IMR-90 (cell line): ENCODE data around the gene RAPGEF1. TPM values are rescaled to one million over a fixed set of nuclear protein-coding genes. Genes with fewer than 3 reads are reported as not detected.

ENCODE experiments used
- ATAC-seq: fragments of 200-7000 bp; cut with Tn5 transposase; 2 replicates; pipeline ENCODE4 v1.9.1; 2020; ENCODE audit warnings: low read depth, mild to moderate bottlenecking, moderate library complexity
- BruUV-seq: library from RNA; stranded (reverse); fragments of 400-500 nt; replicated peaks from 2 replicates; lab custom pipeline; 2021; lab: Mats Ljungman, UMichigan
- CTCF ChIA-PET: fragments of 300-600 bp; formaldehyde crosslinking; extraction: SDS; loops from one replicate; lab custom pipeline; 2021; ENCODE audit warnings: antibody characterized with exemption; lab: Yijun Ruan, JAX
- POLR2A ChIA-PET: fragments of 300-600 bp; sonication (Branson Sonifier 250); formaldehyde crosslinking; loops from one replicate; lab custom pipeline; 2022; ENCODE audit warnings: antibody characterized with exemption; ENCODE audit not compliant: unreplicated experiment; lab: Charles Lee
- DNase-seq: peaks from one replicate; pipeline ENCODE4 v3.0.0; 2013
- H2AFZ ChIP-seq: replicated peaks from 2 replicates; pipeline ENCODE3; 2013; ENCODE audit warnings: low read length, mild to moderate bottlenecking; ENCODE audit not compliant: poor library complexity
- H2AK5ac ChIP-seq: 2 replicates; pipeline ENCODE4 v1.6.1; 2013; ENCODE audit warnings: low read depth, low read length, inconsistent platforms
- H2AK9ac ChIP-seq: replicated peaks from 2 replicates; pipeline ENCODE3; 2013; ENCODE audit warnings: mild to moderate bottlenecking, low read depth, low read length, moderate library complexity; ENCODE audit not compliant: poor library complexity
- H2BK120ac ChIP-seq: 2 replicates; pipeline ENCODE4 v1.6.1; 2013; ENCODE audit warnings: low read depth, low read length, inconsistent platforms
- H2BK15ac ChIP-seq: 3 replicates; pipeline ENCODE4 v1.6.1; 2013; ENCODE audit warnings: low read depth, low read length, inconsistent platforms
- H2BK20ac ChIP-seq: 2 replicates; pipeline ENCODE4 v1.6.1; 2013; ENCODE audit warnings: low read depth, mild to moderate bottlenecking, inconsistent platforms, low read length, moderate library complexity
- H2BK5ac ChIP-seq: 2 replicates; pipeline ENCODE4 v1.6.1; 2013; ENCODE audit warnings: mild to moderate bottlenecking, low read depth, low read length, inconsistent platforms; ENCODE audit not compliant: poor library complexity, severe bottlenecking
- H3K14ac ChIP-seq: replicated peaks from 2 replicates; pipeline ENCODE4 v1.6.1; 2013; ENCODE audit warnings: low read depth, low read length, inconsistent platforms
- H3K18ac ChIP-seq: 2 replicates; pipeline ENCODE4 v1.6.1; 2013; ENCODE audit warnings: low read depth, low read length, control low read depth
- H3K23ac ChIP-seq: 2 replicates; pipeline ENCODE4 v1.6.1; 2013; ENCODE audit warnings: low read depth, low read length, inconsistent platforms
- H3K27ac ChIP-seq: 2 replicates; pipeline ENCODE4 v1.5.1; 2013; ENCODE audit warnings: mild to moderate bottlenecking, control low read depth, low read length; ENCODE audit not compliant: insufficient read depth
- H3K27me3 ChIP-seq: 2 replicates; pipeline ENCODE4 v1.6.1; 2013; ENCODE audit warnings: low read length; ENCODE audit not compliant: control insufficient read depth, insufficient read depth
- H3K36me3 ChIP-seq: 2 replicates; pipeline ENCODE4 v1.6.1; 2013; ENCODE audit warnings: low read length, mixed read lengths; ENCODE audit not compliant: control insufficient read depth, insufficient read depth
- H3K4ac ChIP-seq: 2 replicates; pipeline ENCODE4 v1.6.1; 2013; ENCODE audit warnings: low read depth, low read length, inconsistent platforms
- H3K4me1 ChIP-seq: 2 replicates; pipeline ENCODE4 v1.6.1; 2013; ENCODE audit warnings: low read length, mixed read lengths; ENCODE audit not compliant: control insufficient read depth, insufficient read depth
- H3K4me2 ChIP-seq: 2 replicates; pipeline ENCODE4 v1.6.1; 2013; ENCODE audit warnings: low read depth, mild to moderate bottlenecking, control low read depth, low read length, moderate library complexity
- H3K4me3 ChIP-seq: 2 replicates; pipeline ENCODE4 v1.5.1; 2013; ENCODE audit warnings: low read depth, mild to moderate bottlenecking, control low read depth, low read length, moderate library complexity; ENCODE audit not compliant: insufficient read depth
- H3K56ac ChIP-seq: 2 replicates; pipeline ENCODE4 v1.6.1; 2013; ENCODE audit warnings: low read length, inconsistent platforms; ENCODE audit not compliant: insufficient read depth; ENCODE audit errors: extremely low read depth
- H3K79me1 ChIP-seq, 2 experiments: 2 replicates each; pipeline ENCODE4 v1.6.1; 2013; ENCODE audit warnings: low read length in 2 of 2, inconsistent platforms in 1 of 2, low read depth in 1 of 2
- H3K9ac ChIP-seq: 2 replicates; pipeline ENCODE4 v1.6.1; 2013; ENCODE audit warnings: low read depth, low read length, control low read depth
- H3K9me1 ChIP-seq: 2 replicates; pipeline ENCODE4 v1.6.1; 2013; ENCODE audit warnings: low read length, inconsistent platforms; ENCODE audit not compliant: insufficient read depth
- H3K9me3 ChIP-seq: 2 replicates; pipeline ENCODE4 v1.6.1; 2013; ENCODE audit warnings: low read length; ENCODE audit not compliant: control insufficient read depth, insufficient read depth
- H4K20me1 ChIP-seq: 2 replicates; pipeline ENCODE4 v1.6.1; 2013; ENCODE audit warnings: low read length, inconsistent platforms; ENCODE audit not compliant: insufficient read depth
- H4K5ac ChIP-seq: 2 replicates; pipeline ENCODE4 v1.6.1; 2013; ENCODE audit warnings: mild to moderate bottlenecking, low read depth, low read length, control low read depth
- H4K8ac ChIP-seq, 2 experiments: 2 replicates each; pipeline ENCODE4 v1.6.1; 2013; ENCODE audit warnings: low read depth in 2 of 2, low read length in 2 of 2, control low read depth in 1 of 2, inconsistent platforms in 1 of 2
- H4K91ac ChIP-seq: 2 replicates; pipeline ENCODE4 v1.6.1; 2013; ENCODE audit warnings: low read depth, low read length, inconsistent platforms; ENCODE audit not compliant: insufficient read depth
- BHLHE40 ChIP-seq: fragments of 150-350 bp; IDR thresholded peaks from 2 replicates; pipeline ENCODE4 v1.6.1; 2016; ENCODE audit warnings: mild to moderate bottlenecking, low read depth, low read length
- CEBPB ChIP-seq: IDR thresholded peaks from 2 replicates; pipeline ENCODE4 v1.6.1; 2012; ENCODE audit warnings: low read depth, low read length, improper control_type of control experiment
- CHD1 ChIP-seq: IDR thresholded peaks from 2 replicates; pipeline ENCODE4 v1.6.1; 2012; ENCODE audit warnings: low read depth, low read length, improper control_type of control experiment
- CTCF ChIP-seq: conservative IDR thresholded peaks from 2 replicates; pipeline ENCODE4 v1.5.1; 2012; ENCODE audit warnings: mild to moderate bottlenecking, low read depth, low read length, improper control_type of control experiment
- ELK1 ChIP-seq: fragments of 150-350 bp; IDR thresholded peaks from 2 replicates; pipeline ENCODE4 v1.6.1; 2016; ENCODE audit warnings: low read depth, mild to moderate bottlenecking, low read length, moderate library complexity, borderline replicate concordance
- FOS ChIP-seq: fragments of 150-350 bp; IDR thresholded peaks from 2 replicates; pipeline ENCODE4 v1.6.1; 2016; ENCODE audit warnings: low read depth, low read length
- MAFK ChIP-seq: IDR thresholded peaks from 2 replicates; pipeline ENCODE4 v1.6.1; 2012; ENCODE audit warnings: low read depth, low read length, improper control_type of control experiment
- MAZ ChIP-seq: IDR thresholded peaks from 2 replicates; pipeline ENCODE4 v1.6.1; 2012; ENCODE audit warnings: low read depth, mild to moderate bottlenecking, low read length, improper control_type of control experiment, moderate library complexity, borderline replicate concordance
- MXI1 ChIP-seq: IDR thresholded peaks from 2 replicates; pipeline ENCODE4 v1.6.1; 2012; ENCODE audit warnings: low read depth, mild to moderate bottlenecking, low read length, moderate library complexity, borderline replicate concordance
- NFE2L2 ChIP-seq: fragments of 150-350 bp; IDR thresholded peaks from 2 replicates; pipeline ENCODE4 v1.6.1; 2016; ENCODE audit warnings: low read depth, mild to moderate bottlenecking, low read length
- POLR2A ChIP-seq: IDR thresholded peaks from 2 replicates; pipeline ENCODE4 v1.6.1; 2012; ENCODE audit warnings: mild to moderate bottlenecking, low read depth, low read length
- RAD21 ChIP-seq: IDR thresholded peaks from 2 replicates; pipeline ENCODE4 v1.6.1; 2012; ENCODE audit warnings: low read length, improper control_type of control experiment
- RCOR1 ChIP-seq: IDR thresholded peaks from 2 replicates; pipeline ENCODE4 v1.6.1; 2012; ENCODE audit warnings: mild to moderate bottlenecking, low read length, improper control_type of control experiment; ENCODE audit not compliant: insufficient replicate concordance
- RFX5 ChIP-seq: IDR thresholded peaks from 2 replicates; pipeline ENCODE4 v1.8.0; 2012; ENCODE audit warnings: low read depth, mild to moderate bottlenecking, low read length, moderate library complexity
- SMC3 ChIP-seq: fragments of 150-350 bp; IDR thresholded peaks from 2 replicates; pipeline ENCODE4 v1.6.1; 2016; ENCODE audit warnings: low read depth, mild to moderate bottlenecking, antibody characterized with exemption, low read length, moderate library complexity
- USF2 ChIP-seq: fragments of 150-350 bp; IDR thresholded peaks from 2 replicates; pipeline ENCODE4 v1.6.1; 2017; ENCODE audit warnings: mild to moderate bottlenecking, antibody characterized with exemption, low read length, low read depth
- WGBS, 2 experiments: methylation state at CpG; one replicate each; pipeline versions ENCODE4 v1.1.5 to v1.1.7; 2013; ENCODE audit warnings: missing lambda C conversion rate in 2 of 2; ENCODE audit not compliant: insufficient read length in 1 of 2; ENCODE audit errors: extremely low coverage in 2 of 2; 5-methylcytosine and 5-hydroxymethylcytosine counted together
- dilution Hi-C: fragments of 300-500 bp; cut with HindIII; formaldehyde crosslinking; loops from one replicate; pipeline ENCODE4 v1.14.3; 2018; ENCODE audit warnings: low sequenced_read_pairs; ENCODE audit not compliant: unreplicated experiment
- in situ Hi-C: fragments of 300-500 bp; cut with MboI; formaldehyde crosslinking; loops from 3 replicates; pipeline ENCODE4 v1.14.3; 2019; ENCODE audit warnings: low sequenced_read_pairs, inconsistent platforms, mixed read lengths
- intact Hi-C: fragments of 100-400 bp; cut with micrococcal nuclease; formaldehyde crosslinking; loops from 2 replicates; pipeline ENCODE4 v1.10.0; 2022
- polyA plus RNA-seq, 3 experiments: library from polyadenylated mRNA; depleted of rRNA; stranded (reverse); fragments of >200 nt; gene quantifications; 2 replicates each; pipeline ENCODE4 v1.2.3, GENCODE V29; 2012; ENCODE audit warnings: low replicate concordance in 1 of 3
- total RNA-seq: library from RNA; depleted of rRNA; stranded (reverse); fragments of >200 nt; gene quantifications from 2 replicates; pipeline ENCODE4 v1.2.3, GENCODE V29; 2012

RAPGEF1 gene
- total and polyA plus RNA-seq, 2 of the 4 experiments (the other 2 are of a cell fraction), result 13.1 to 22.3 TPM

DNA sequence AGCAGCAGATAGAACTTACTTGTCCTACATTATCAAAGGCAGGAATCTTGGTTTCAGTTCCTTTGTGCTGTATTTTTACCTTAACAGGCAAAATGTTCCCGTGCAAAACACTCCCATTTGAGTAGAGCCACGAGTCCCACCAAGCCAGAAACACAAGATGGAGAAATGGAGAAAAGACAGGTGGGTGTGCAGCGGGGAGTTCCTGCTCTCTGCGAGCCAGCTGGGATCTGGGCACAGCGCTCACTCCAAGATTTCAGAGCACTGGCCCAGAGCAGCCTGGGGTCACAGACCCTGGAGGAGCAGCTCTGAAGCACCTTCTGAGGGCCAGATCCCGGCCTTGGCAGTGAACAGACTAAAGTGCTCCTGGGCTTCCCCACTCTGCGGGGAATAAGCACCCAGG is 211.7 kb downstream of the RAPGEF1 start:
- Histone ChIP-seq H2BK120ac (no peak overlapping the region), H2BK15ac (no peak overlapping the region), H4K8ac (no peak overlapping the region), H3K4me2 (no peak overlapping the region), H3K36me3 (peaks cover 46% of the 10 kb centered on the region), H2BK20ac (no peak overlapping the region), H2AFZ (no peak overlapping the region), H3K4me1 (peaks cover 8% of the 10 kb centered on the region), H3K27me3 (no peaks in the 10 kb centered on the region), H3K9me3 (no peaks in the 10 kb centered on the region), H3K9ac (no peak overlapping the region), H3K18ac (no peak overlapping the region), H3K14ac (no peak overlapping the region), H3K27ac (no peak overlapping the region), H3K4ac (no peak overlapping the region), H3K79me1 (peaks cover 12 to 20% of the 10 kb centered on the region in 2 experiments), H3K9me1 (no peaks in the 10 kb centered on the region), H2AK5ac (no peak overlapping the region), H4K91ac (no peak overlapping the region), H3K56ac (no peak overlapping the region), H3K23ac (no peak overlapping the region), H3K4me3 (no peak overlapping the region), H4K5ac (no peak overlapping the region), H4K20me1 (peaks cover 9% of the 10 kb centered on the region; the same call in 1 of the 2 replicates), H2BK5ac (no peak overlapping the region), H2AK9ac (no peak overlapping the region)
- ATAC-seq, result no peak
- ChIA-PET POLR2A (no interaction called here), CTCF (interaction anchor here (0.7 kb wide), 1 partner anchor 25 kb away, joined by 3 read pairs; no protein-coding TSS in a partner anchor)
- dilution Hi-C loops, result no loop called here
- no peak for TF ChIP-seq RAD21
- TF ChIP-seq MXI1, result no peak
- no peak for TF ChIP-seq NFE2L2
- no peak for TF ChIP-seq RFX5
- TF ChIP-seq FOS, result no peak
- TF ChIP-seq MAZ, result no peak
- no peak for TF ChIP-seq BHLHE40
- no peak for TF ChIP-seq RCOR1
- no peak for TF ChIP-seq SMC3
- TF ChIP-seq POLR2A, result no peak
- TF ChIP-seq USF2, result no peak
- TF ChIP-seq CHD1, result no peak
- no peak for TF ChIP-seq CTCF
- TF ChIP-seq ELK1, result no peak
- TF ChIP-seq MAFK, result no peak
- no peak for TF ChIP-seq CEBPB
- no peak for DNase-seq
- intact Hi-C loops, result no loop called here
- 100% methylated on average over 2 of the region's 7 CpGs; no CpG with 5 or more reads in 1 of the 2 experiments for WGBS, 2 experiments
- in situ Hi-C loops, result no loop called here
- BruUV-seq, result no TSS peak
